A673 (cell line): ENCODE measurements around the gene FRMD4A. TPM values are rescaled to one million over a fixed set of nuclear protein-coding genes. Genes with fewer than 3 reads are reported as not detected.

Experiments used
- BruUV-seq: library from RNA; stranded (reverse); fragments of 400-500 nt; replicated peaks from 2 replicates; lab custom pipeline; 2021; lab: Mats Ljungman, UMichigan
- CTCF ChIA-PET: fragments of 300-600 bp; sonication (Branson Sonifier 250); formaldehyde crosslinking; loops from one replicate; lab custom pipeline; 2022; ENCODE audit warnings: antibody characterized with exemption; lab: Charles Lee
- POLR2A ChIA-PET: fragments of 300-600 bp; sonication (Branson Sonifier 250); formaldehyde crosslinking; loops from one replicate; lab custom pipeline; 2022; ENCODE audit warnings: antibody characterized with exemption; ENCODE audit not compliant: low non-redundant PET; lab: Charles Lee
- DNase-seq: peaks from one replicate; pipeline ENCODE4 v3.0.0-alpha.2; 2015; ENCODE audit warnings: low spot score
- H3K27ac ChIP-seq: fragments of 200-600 bp; sonication (generic); 2 replicates; pipeline ENCODE4 v1.5.1; 2016; ENCODE audit warnings: mixed run types, low read depth, mild to moderate bottlenecking, mixed read lengths, antibody characterized with exemption, low read length; ENCODE audit not compliant: poor library complexity, severe bottlenecking
- H3K27me3 ChIP-seq: fragments of 200-600 bp; sonication (generic); replicated peaks from 2 replicates; pipeline ENCODE4 v1.6.1; 2017; ENCODE audit warnings: mixed run types, low read depth, mild to moderate bottlenecking, mixed read lengths, antibody characterized with exemption, low read length; ENCODE audit not compliant: insufficient read depth, poor library complexity
- H3K36me3 ChIP-seq: fragments of 200-600 bp; sonication (generic); 2 replicates; pipeline ENCODE4 v1.6.1; 2016; ENCODE audit warnings: mixed run types, mild to moderate bottlenecking, mixed read lengths, antibody characterized with exemption, low read length; ENCODE audit not compliant: insufficient read depth, poor library complexity, severe bottlenecking
- H3K4me1 ChIP-seq: fragments of 200-600 bp; sonication (generic); 2 replicates; pipeline ENCODE4 v1.6.1; 2017; ENCODE audit warnings: mixed run types, mild to moderate bottlenecking, mixed read lengths, antibody characterized with exemption, low read length; ENCODE audit not compliant: insufficient read depth, poor library complexity, severe bottlenecking
- H3K4me3 ChIP-seq: fragments of 200-600 bp; sonication (generic); 2 replicates; pipeline ENCODE4 v1.5.1; 2016; ENCODE audit warnings: low read depth, mixed run types, mild to moderate bottlenecking, mixed read lengths, low read length; ENCODE audit not compliant: poor library complexity, severe bottlenecking
- H3K9me3 ChIP-seq: fragments of 200-600 bp; sonication (generic); 2 replicates; pipeline ENCODE4 v1.6.1; 2016; ENCODE audit warnings: mixed run types, low read depth, mild to moderate bottlenecking, mixed read lengths, antibody characterized with exemption, low read length; ENCODE audit not compliant: poor library complexity, severe bottlenecking
- EZH2 ChIP-seq: fragments of 200-600 bp; sonication (generic); IDR thresholded peaks from 2 replicates; pipeline ENCODE4 v1.6.1; 2017; ENCODE audit warnings: borderline replicate concordance, low read depth, mild to moderate bottlenecking, mixed read lengths, antibody characterized with exemption, low read length; ENCODE audit not compliant: poor library complexity, severe bottlenecking
- intact Hi-C: fragments of 100-400 bp; cut with micrococcal nuclease; formaldehyde crosslinking; loops from one replicate; pipeline ENCODE4 v1.10.0; 2022; ENCODE audit not compliant: unreplicated experiment
- total RNA-seq: library from RNA; stranded (reverse); gene quantifications from 2 replicates; pipeline ENCODE4 v1.2.3, GENCODE V29; 2021
- TF ChIP-seq, protein P1 (sequence below): fragments of 300-800, 200-600 bp; sonication (generic); conservative IDR thresholded peaks from 2 replicates; pipeline ENCODE4 v1.5.1; 2017; ENCODE audit warnings: low read depth, mild to moderate bottlenecking, antibody characterized with exemption, low read length, moderate library complexity, mixed read lengths

FRMD4A gene
- total RNA-seq, 1 experiment from 2014 or later = 26.3 TPM

DNA sequence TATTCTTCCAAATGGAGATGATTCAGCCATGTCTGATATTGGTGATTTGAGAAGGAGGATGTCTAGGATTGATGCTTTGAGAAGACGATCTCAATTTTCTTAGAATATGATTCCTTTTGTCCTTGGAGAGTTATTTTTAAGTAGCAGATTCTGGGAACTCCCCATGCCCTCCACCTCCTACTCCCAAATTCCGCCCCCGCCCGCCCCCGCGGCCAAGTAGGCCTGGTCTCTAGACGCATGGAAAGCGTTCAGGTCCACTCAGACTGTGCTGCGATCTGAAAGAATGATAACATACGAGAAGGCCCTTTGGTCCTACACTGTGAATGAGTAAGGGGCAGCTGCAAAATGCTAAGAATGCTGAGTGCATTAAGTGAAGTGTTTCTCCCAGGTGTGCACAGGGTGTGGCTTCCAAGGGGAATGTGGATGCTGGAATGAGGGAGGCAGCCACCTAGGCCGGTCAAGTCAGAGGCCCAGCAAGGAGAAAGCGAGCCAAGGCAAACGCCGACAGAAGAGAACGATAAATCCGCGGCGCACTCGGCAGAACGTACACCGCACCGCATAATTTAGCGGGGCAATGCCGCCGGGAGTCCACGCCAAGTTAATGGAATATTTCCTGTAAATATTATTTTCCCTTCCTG is 601.7 kb downstream of the FRMD4A start:
- CTCF ChIA-PET = no interaction called here

DNA sequence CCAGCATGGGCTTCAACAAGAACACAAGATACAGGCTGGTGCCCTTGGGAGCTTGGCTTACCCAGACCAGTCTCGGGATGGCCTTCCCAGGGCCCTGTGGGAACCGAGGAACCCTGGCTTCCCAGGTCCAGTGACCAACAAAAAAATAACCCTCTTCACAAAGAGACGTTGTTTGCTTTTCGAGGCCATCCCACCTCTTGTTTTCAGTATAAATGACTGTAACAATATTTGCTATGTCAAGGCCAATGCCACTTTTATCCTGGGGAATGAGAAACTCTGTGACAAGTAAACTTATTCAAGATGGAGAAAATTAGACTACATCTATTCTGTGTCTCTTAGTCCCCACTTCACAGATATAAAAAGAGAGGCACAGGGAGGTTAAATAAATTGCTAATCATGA is 605.1 kb downstream of the FRMD4A start:
- CTCF ChIA-PET = no interaction called here
- Histone ChIP-seq H3K36me3 (no peaks in the 10 kb centered on the region), H3K27ac (no peak overlapping the region), H3K9me3 (no peaks in the 10 kb centered on the region), H3K4me1 (peaks cover 16% of the 10 kb centered on the region), H3K27me3 (no peaks in the 10 kb centered on the region), H3K4me3 (no peak overlapping the region)
- no TSS peak for BruUV-seq
- intact Hi-C loops = no loop called here
- DNase-seq = no peak
- POLR2A ChIA-PET = no interaction called here
- no peak for TF ChIP-seq EZH2
- TF ChIP-seq, protein P1, sequence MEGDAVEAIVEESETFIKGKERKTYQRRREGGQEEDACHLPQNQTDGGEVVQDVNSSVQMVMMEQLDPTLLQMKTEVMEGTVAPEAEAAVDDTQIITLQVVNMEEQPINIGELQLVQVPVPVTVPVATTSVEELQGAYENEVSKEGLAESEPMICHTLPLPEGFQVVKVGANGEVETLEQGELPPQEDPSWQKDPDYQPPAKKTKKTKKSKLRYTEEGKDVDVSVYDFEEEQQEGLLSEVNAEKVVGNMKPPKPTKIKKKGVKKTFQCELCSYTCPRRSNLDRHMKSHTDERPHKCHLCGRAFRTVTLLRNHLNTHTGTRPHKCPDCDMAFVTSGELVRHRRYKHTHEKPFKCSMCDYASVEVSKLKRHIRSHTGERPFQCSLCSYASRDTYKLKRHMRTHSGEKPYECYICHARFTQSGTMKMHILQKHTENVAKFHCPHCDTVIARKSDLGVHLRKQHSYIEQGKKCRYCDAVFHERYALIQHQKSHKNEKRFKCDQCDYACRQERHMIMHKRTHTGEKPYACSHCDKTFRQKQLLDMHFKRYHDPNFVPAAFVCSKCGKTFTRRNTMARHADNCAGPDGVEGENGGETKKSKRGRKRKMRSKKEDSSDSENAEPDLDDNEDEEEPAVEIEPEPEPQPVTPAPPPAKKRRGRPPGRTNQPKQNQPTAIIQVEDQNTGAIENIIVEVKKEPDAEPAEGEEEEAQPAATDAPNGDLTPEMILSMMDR = no peak

More for the DNA sequence above, 601.7 kb downstream of the FRMD4A start:
- Histone ChIP-seq H3K4me1 (peaks cover 16% of the 10 kb centered on the region), H3K27me3 (no peaks in the 10 kb centered on the region), H3K9me3 (no peaks in the 10 kb centered on the region), H3K36me3 (no peaks in the 10 kb centered on the region), H3K4me3 (no peak overlapping the region), H3K27ac (no peak overlapping the region)
- TF ChIP-seq EZH2 = no peak
- TF ChIP-seq, protein P1 = no peak
- POLR2A ChIA-PET = no interaction called here
- no TSS peak for BruUV-seq
- DNase-seq = no peak
- intact Hi-C loops = no loop called here

DNA sequence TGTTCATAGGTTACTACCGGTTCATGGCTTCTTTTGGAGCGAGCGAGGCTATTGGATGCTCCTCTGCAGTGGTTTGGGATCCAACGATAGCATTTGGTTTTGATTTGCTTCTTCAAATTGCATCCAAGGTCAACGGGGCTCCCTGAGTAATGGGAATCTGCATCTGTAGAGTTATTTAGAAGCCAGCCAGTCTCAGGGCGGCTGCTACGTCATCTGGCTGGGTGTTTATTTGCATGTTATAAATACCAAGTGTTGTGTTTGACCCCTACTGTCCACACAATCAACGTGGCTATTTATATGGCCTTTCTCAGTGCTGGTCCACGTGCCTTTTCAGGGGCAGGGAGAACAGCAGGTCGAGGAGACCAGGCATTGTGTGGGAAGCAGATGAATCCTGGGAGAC is 606.2 kb downstream of the FRMD4A start:
- DNase-seq = no peak
- no TSS peak for BruUV-seq
- Histone ChIP-seq H3K27me3 (no peaks in the 10 kb centered on the region), H3K36me3 (no peaks in the 10 kb centered on the region), H3K4me3 (no peak overlapping the region), H3K4me1 (peaks cover 6% of the 10 kb centered on the region), H3K9me3 (no peaks in the 10 kb centered on the region), H3K27ac (no peak overlapping the region)
- POLR2A ChIA-PET = no interaction called here
- intact Hi-C loops = no loop called here
- TF ChIP-seq, protein P1 = no peak
- no peak for TF ChIP-seq EZH2
- CTCF ChIA-PET = no interaction called here
